HK-2 (cell line): ENCODE data around the gene RPL41.
"Not testable (repeated sequence)": the region's sequence is repeated elsewhere in the genome, so short reads cannot be mapped to it uniquely, and the experiment has no call there.

ENCODE experiments used
- DNase-seq: peaks from one replicate; pipeline ENCODE4 v3.0.0-alpha.2; 2018; ENCODE audit not compliant: unreplicated experiment

Gene RPL41

GRCh38 chr12:56116267-56117081 lies at the start of gene RPL41:
Gene RPL41, plus strand, starts transcription at chr12:56116633.
- peak; percentile 92 for DNase-seq

- no peak for DNase-seq
These were observed 44.8 kb upstream of the RPL41 start for GRCh38 chr12:56071648-56072047.

GRCh38 chr12:56074396-56074795 lies 42.0 kb upstream of the RPL41 start:
- DNase-seq: no peak

- not testable (repeated sequence) for DNase-seq
These were observed 38.5 kb upstream of the RPL41 start for GRCh38 chr12:56077966-56078365.

- DNase-seq: no peak
These were observed 38.0 kb upstream of the RPL41 start for GRCh38 chr12:56078427-56078826.

GRCh38 chr12:56078931-56079722 lies 37.3 kb upstream of the RPL41 start:
- DNase-seq: peak; percentile 90

GRCh38 chr12:56079723-56080555 lies 36.5 kb upstream of the RPL41 start, which contains the start of gene ERBB3:
Gene ERBB3, plus strand, starts transcription at chr12:56080165. Its CDS starts 136 bp downstream, at chr12:56080301.
- DNase-seq: peak; percentile 84

GRCh38 chr12:56080556-56081138 lies 35.8 kb upstream of the RPL41 start:
- DNase-seq: no peak

GRCh38 chr12:56081393-56082347 lies 34.8 kb upstream of the RPL41 start:
- DNase-seq: no peak

GRCh38 chr12:56082382-56082781 lies 34.1 kb upstream of the RPL41 start:
- DNase-seq: no peak

- DNase-seq: no peak
These were observed 33.5 kb upstream of the RPL41 start for GRCh38 chr12:56082967-56083366.

- no peak for DNase-seq
These were observed 31.4 kb upstream of the RPL41 start for GRCh38 chr12:56084958-56085543.

GRCh38 chr12:56086096-56086495 lies 30.3 kb upstream of the RPL41 start:
- DNase-seq: no peak

GRCh38 chr12:56086608-56087007 lies 29.8 kb upstream of the RPL41 start:
- no peak for DNase-seq

GRCh38 chr12:56087220-56087619 lies 29.2 kb upstream of the RPL41 start:
- DNase-seq: no peak

GRCh38 chr12:56097738-56098137 lies 18.7 kb upstream of the RPL41 start:
- DNase-seq: no peak

- DNase-seq: no peak
These were observed 17.8 kb upstream of the RPL41 start for GRCh38 chr12:56098592-56098991.

- DNase-seq: no peak
These were observed 16.6 kb upstream of the RPL41 start for GRCh38 chr12:56099787-56100186.

- DNase-seq: no peak
These were observed 15.4 kb upstream of the RPL41 start for GRCh38 chr12:56101045-56101444.

GRCh38 chr12:56102683-56103065 lies 13.8 kb upstream of the RPL41 start:
- DNase-seq: no peak
